HCT116 (cell line): ENCODE data around the gene FAM135A. TPM values are rescaled to one million over a fixed set of nuclear protein-coding genes. Genes with fewer than 3 reads are reported as not detected.
A peak's percentile ranks its signal among the peaks of the same experiment; 100 is the strongest.

Experiments used
- ATAC-seq: fragments of 200-7000 bp; cut with Tn5 transposase; 2 replicates; pipeline ENCODE4 v1.9.1; 2020; ENCODE audit warnings: mild to moderate bottlenecking, moderate library complexity
- BruUV-seq: library from RNA; stranded (reverse); fragments of 400-500 nt; replicated peaks from 2 replicates; lab custom pipeline; 2021; lab: Mats Ljungman, UMichigan
- CTCF ChIA-PET: fragments of 300-600 bp; sonication (Branson Sonifier 250); formaldehyde crosslinking; loops from one replicate; lab custom pipeline; 2021; ENCODE audit warnings: antibody characterized with exemption; lab: Charles Lee
- POLR2A ChIA-PET: fragments of 300-600, 350-600 bp; sonication (Branson Sonifier 250); formaldehyde crosslinking; loops from one replicate; lab custom pipeline; 2021; ENCODE audit warnings: antibody characterized with exemption; lab: Charles Lee
- RAD21 ChIA-PET, 2 experiments: fragments of 300-600 bp; sonication (Branson Sonifier 250); formaldehyde crosslinking; loops; one replicate each; lab custom pipeline; 2023; ENCODE audit warnings: low total read pairs in 2 of 2; ENCODE audit not compliant: uncharacterized antibody in 2 of 2, unreplicated experiment in 2 of 2, low non-redundant PET in 1 of 2; lab: Charles Lee
- DNase-seq: peaks from one replicate; pipeline ENCODE4 v3.0.0-alpha.2; 2010; ENCODE audit warnings: low read depth, low spot score
- H2AFZ ChIP-seq: fragments of 200-600 bp; shearing (Covaris generic), sonication (generic); 2 replicates; pipeline ENCODE4 v1.6.1; 2017; ENCODE audit warnings: low read depth, mixed run types, mixed read lengths, antibody characterized with exemption, low read length; ENCODE audit not compliant: poor library complexity, severe bottlenecking
- H3K27ac ChIP-seq: 2 replicates; pipeline ENCODE4 v1.5.1; 2012; ENCODE audit warnings: low read depth, low read length
- H3K27me3 ChIP-seq: fragments of 200-600 bp; sonication (generic); 2 replicates; pipeline ENCODE4 v1.6.1; 2016; ENCODE audit warnings: mixed run types, low read length, mixed read lengths; ENCODE audit not compliant: insufficient read depth
- H3K36me3 ChIP-seq, 2 experiments: fragments of 200-500 bp in 1 of 2; fragments of 200-600 bp in 1 of 2; sonication (Bioruptor generic) in 1 of 2; sonication (generic) in 1 of 2; 2 replicates each; pipeline versions ENCODE4 v1.5.1 to v1.6.1; 2014 to 2016; ENCODE audit warnings: low read length in 2 of 2, inconsistent platforms in 1 of 2, mixed read lengths in 1 of 2, mixed run types in 1 of 2; ENCODE audit not compliant: insufficient read depth in 2 of 2, control insufficient read depth in 1 of 2
- H3K4me1 ChIP-seq, 2 experiments: fragments of 200-600 bp in 1 of 2; sonication (generic) in 1 of 2; 2 replicates each; pipeline versions ENCODE4 v1.5.1 to v1.6.1; 2012 to 2017; ENCODE audit warnings: low read length in 2 of 2, inconsistent platforms in 1 of 2, mild to moderate bottlenecking in 1 of 2, mixed read lengths in 1 of 2, mixed run types in 1 of 2, moderate library complexity in 1 of 2; ENCODE audit not compliant: insufficient read depth in 2 of 2, control insufficient read depth in 1 of 2
- H3K4me2 ChIP-seq: fragments of 200-600 bp; sonication (generic); 2 replicates; pipeline ENCODE4 v1.6.1; 2017; ENCODE audit warnings: mixed run types, low read length, mixed read lengths
- H3K4me3 ChIP-seq, 2 experiments: fragments of 200-600 bp in 1 of 2; sonication (generic) in 1 of 2; replicated peaks in 1 of 2; 2 replicates each; pipeline ENCODE4 v1.5.1; 2011 to 2016; ENCODE audit warnings: low read length in 2 of 2, control low read depth in 1 of 2, low read depth in 1 of 2, mild to moderate bottlenecking in 1 of 2, mixed read lengths in 1 of 2, mixed run types in 1 of 2
- H3K79me2 ChIP-seq: fragments of 200-600 bp; sonication (generic); 2 replicates; pipeline ENCODE4 v1.6.1; 2017; ENCODE audit warnings: mild to moderate bottlenecking, mixed run types, low read length, moderate library complexity, mixed read lengths; ENCODE audit not compliant: insufficient read depth
- H3K9ac ChIP-seq: fragments of 200-600 bp; sonication (generic); 2 replicates; pipeline ENCODE4 v1.6.1; 2016; ENCODE audit warnings: low read length, mixed read lengths
- H3K9me2 ChIP-seq: fragments of 200-600 bp; sonication (generic), shearing (Covaris generic); 2 replicates; pipeline ENCODE4 v1.6.1; 2017; ENCODE audit warnings: mixed run types, mild to moderate bottlenecking, moderate library complexity; ENCODE audit not compliant: insufficient read depth
- H3K9me3 ChIP-seq, 2 experiments: fragments of 200-500 bp in 1 of 2; fragments of 200-600 bp in 1 of 2; sonication (Bioruptor generic) in 1 of 2; sonication (generic) in 1 of 2; 2 replicates each; pipeline ENCODE4 v1.6.1; 2014 to 2017; ENCODE audit warnings: low read length in 2 of 2, mixed read lengths in 2 of 2, inconsistent platforms in 1 of 2, low read depth in 1 of 2, mild to moderate bottlenecking in 1 of 2, mixed run types in 1 of 2, moderate library complexity in 1 of 2; ENCODE audit not compliant: control insufficient read depth in 1 of 2, insufficient read depth in 1 of 2
- H4K20me1 ChIP-seq: fragments of 200-600 bp; sonication (generic), shearing (Covaris generic); 2 replicates; pipeline ENCODE4 v1.6.1; 2017; ENCODE audit warnings: mixed run types, mild to moderate bottlenecking, moderate library complexity; ENCODE audit not compliant: insufficient read depth
- CBX3 ChIP-seq: IDR thresholded peaks from 2 replicates; pipeline ENCODE4 v1.6.1; 2012; ENCODE audit warnings: low read depth
- CEBPB ChIP-seq: IDR thresholded peaks from 2 replicates; pipeline ENCODE4 v1.6.1; 2012; ENCODE audit warnings: low read depth
- EZH2phosphoT487 ChIP-seq: fragments of 200-600 bp; IDR thresholded peaks from 2 replicates; pipeline ENCODE4 v1.6.1; 2018; ENCODE audit warnings: antibody characterized with exemption, borderline replicate concordance
- REST ChIP-seq: IDR thresholded peaks from 2 replicates; pipeline ENCODE4 v1.6.1; 2012; ENCODE audit warnings: low read depth
- intact Hi-C: fragments of 100-400 bp; cut with micrococcal nuclease; formaldehyde crosslinking; loops from 2 replicates; pipeline ENCODE4 v1.10.0; 2022
- total RNA-seq: library from RNA; stranded (reverse); gene quantifications from one replicate; pipeline ENCODE4 v1.2.1, GENCODE V29; 2021; ENCODE audit not compliant: unreplicated experiment

Gene FAM135A
- total RNA-seq, 1 experiment from 2014 or later: 20.8 TPM

- no peaks in the 10 kb centered on the region for H3K27me3 ChIP-seq
- no peak overlapping the region for H3K4me2 ChIP-seq
- DNase-seq (no peak), ATAC-seq (no peak)
- BruUV-seq: no TSS peak
- H3K36me3 ChIP-seq: no peaks in the 10 kb centered on the region; a peak in 1 of 4 replicates
- ChIA-PET RAD21 (no interaction called here), CTCF (no interaction called here), POLR2A (no interaction called here)
- TF ChIP-seq REST (peak; percentile 35), CBX3 (no peak), EZH2phosphoT487 (no peak), CEBPB (no peak)
- no peak overlapping the region for H2AFZ ChIP-seq
- no peak overlapping the region for H3K4me3 ChIP-seq
- no peak overlapping the region for H3K9ac ChIP-seq
- H3K9me2 ChIP-seq: no peaks in the 10 kb centered on the region
- H3K9me3 ChIP-seq: no peaks in the 10 kb centered on the region
- intact Hi-C loops: loop anchor here (5.0 to 10.0 kb wide), 2 partner anchors 300 to 432 kb away; partner anchors contain the start of gene B3GAT2
- H3K4me1 ChIP-seq: no peaks in the 10 kb centered on the region
- H3K27ac ChIP-seq: no peak overlapping the region
- H3K79me2 ChIP-seq: no peaks in the 10 kb centered on the region
- no peaks in the 10 kb centered on the region for H4K20me1 ChIP-seq
These were observed 111.5 kb downstream of the FAM135A start for GRCh38 chr6:70524721-70525286.
